PC-3 (cell line): Measurements from ENCODE around the gene UNC5C.

Source experiments
- EZH2 ChIP-seq: fragments of 300-600 bp; sonication (generic); IDR thresholded peaks from one replicate; pipeline ENCODE4 v1.6.1; 2017; ENCODE audit warnings: antibody characterized with exemption, mild to moderate bottlenecking, low read length; ENCODE audit not compliant: unreplicated experiment
- TF ChIP-seq, protein P1 (sequence below): fragments of 300-600 bp; sonication (generic); conservative IDR thresholded peaks from 2 replicates; pipeline ENCODE4 v1.5.1; 2017; ENCODE audit warnings: antibody characterized with exemption, low read depth, mild to moderate bottlenecking, low read length

DNA sequence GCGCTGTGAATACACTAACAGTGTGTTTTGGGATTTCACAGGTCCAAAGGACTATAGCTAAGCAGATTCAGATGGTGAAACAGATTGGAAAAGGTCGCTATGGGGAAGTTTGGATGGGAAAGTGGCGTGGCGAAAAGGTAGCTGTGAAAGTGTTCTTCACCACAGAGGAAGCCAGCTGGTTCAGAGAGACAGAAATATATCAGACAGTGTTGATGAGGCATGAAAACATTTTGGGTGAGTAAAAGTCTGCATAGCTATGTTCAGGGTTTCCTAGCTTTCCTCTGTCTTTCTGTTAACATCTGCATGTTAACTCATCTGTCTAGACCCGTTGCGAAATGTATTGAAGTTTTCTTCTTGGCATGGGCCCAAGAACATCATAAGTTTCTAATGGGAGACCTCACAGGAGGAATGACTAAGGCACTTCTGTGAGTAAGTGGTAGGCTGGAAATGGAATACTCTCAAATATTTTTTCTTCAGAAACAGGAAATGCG is 418.9 kb downstream of the UNC5C start:
- no peak for TF ChIP-seq EZH2
- TF ChIP-seq, protein P1, sequence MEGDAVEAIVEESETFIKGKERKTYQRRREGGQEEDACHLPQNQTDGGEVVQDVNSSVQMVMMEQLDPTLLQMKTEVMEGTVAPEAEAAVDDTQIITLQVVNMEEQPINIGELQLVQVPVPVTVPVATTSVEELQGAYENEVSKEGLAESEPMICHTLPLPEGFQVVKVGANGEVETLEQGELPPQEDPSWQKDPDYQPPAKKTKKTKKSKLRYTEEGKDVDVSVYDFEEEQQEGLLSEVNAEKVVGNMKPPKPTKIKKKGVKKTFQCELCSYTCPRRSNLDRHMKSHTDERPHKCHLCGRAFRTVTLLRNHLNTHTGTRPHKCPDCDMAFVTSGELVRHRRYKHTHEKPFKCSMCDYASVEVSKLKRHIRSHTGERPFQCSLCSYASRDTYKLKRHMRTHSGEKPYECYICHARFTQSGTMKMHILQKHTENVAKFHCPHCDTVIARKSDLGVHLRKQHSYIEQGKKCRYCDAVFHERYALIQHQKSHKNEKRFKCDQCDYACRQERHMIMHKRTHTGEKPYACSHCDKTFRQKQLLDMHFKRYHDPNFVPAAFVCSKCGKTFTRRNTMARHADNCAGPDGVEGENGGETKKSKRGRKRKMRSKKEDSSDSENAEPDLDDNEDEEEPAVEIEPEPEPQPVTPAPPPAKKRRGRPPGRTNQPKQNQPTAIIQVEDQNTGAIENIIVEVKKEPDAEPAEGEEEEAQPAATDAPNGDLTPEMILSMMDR: no peak
